DND-41 (cell line): Measurements from ENCODE around the gene DUOX2.
"Not testable (repeated sequence)": the region's sequence is repeated elsewhere in the genome, so short reads cannot be mapped to it uniquely, and the experiment has no call there.

Source experiments
- ATAC-seq: fragments of 200-7000 bp; cut with Tn5 transposase; 3 replicates; pipeline ENCODE4 v1.9.1; 2021; ENCODE audit warnings: low read depth; ENCODE audit not compliant: insufficient read depth
- DNase-seq: peaks from one replicate; pipeline ENCODE4 v3.0.0-alpha.2; 2020
- H2AFZ ChIP-seq: 2 replicates; pipeline ENCODE4 v1.6.0; 2012; ENCODE audit warnings: low read depth, low read length
- H3K27ac ChIP-seq: 2 replicates; pipeline ENCODE4 v1.5.1; 2012; ENCODE audit warnings: low read length, inconsistent platforms
- H3K27me3 ChIP-seq: fragments of 200-600 bp; sonication (generic); 2 replicates; pipeline ENCODE4 v1.6.0; 2012; ENCODE audit warnings: low read length, mild to moderate bottlenecking, inconsistent platforms; ENCODE audit not compliant: insufficient read depth, poor library complexity
- H3K36me3 ChIP-seq: 2 replicates; pipeline ENCODE4 v1.5.1; 2012; ENCODE audit warnings: low read length, inconsistent platforms; ENCODE audit not compliant: insufficient read depth
- H3K4me1 ChIP-seq: 2 replicates; pipeline ENCODE4 v1.5.1; 2012; ENCODE audit warnings: mild to moderate bottlenecking, low read length; ENCODE audit not compliant: insufficient read depth
- H3K4me2 ChIP-seq: 2 replicates; pipeline ENCODE4 v1.6.0; 2012; ENCODE audit warnings: mild to moderate bottlenecking, moderate library complexity, low read length, inconsistent platforms; ENCODE audit not compliant: insufficient read depth
- H3K4me3 ChIP-seq, 2 experiments: fragments of 200-600 bp in 1 of 2; shearing (Covaris generic) in 1 of 2; 2 replicates each; pipeline ENCODE4 v1.5.1; 2012 to 2016; ENCODE audit warnings: inconsistent platforms in 2 of 2, low read length in 2 of 2, mild to moderate bottlenecking in 2 of 2, low read depth in 1 of 2, moderate library complexity in 1 of 2
- H3K79me2 ChIP-seq: 2 replicates; pipeline ENCODE4 v1.6.0; 2012; ENCODE audit warnings: low read length, inconsistent platforms; ENCODE audit not compliant: insufficient read depth
- H3K9ac ChIP-seq: 2 replicates; pipeline ENCODE4 v1.6.0; 2012; ENCODE audit warnings: low read depth, mild to moderate bottlenecking, inconsistent platforms, low read length, moderate library complexity
- H3K9me3 ChIP-seq: 2 replicates; pipeline ENCODE4 v1.5.1; 2012; ENCODE audit warnings: low read length, moderate library complexity, mild to moderate bottlenecking, inconsistent platforms; ENCODE audit not compliant: insufficient read depth, severe bottlenecking
- H4K20me1 ChIP-seq: 2 replicates; pipeline ENCODE4 v1.6.0; 2012; ENCODE audit warnings: low read length; ENCODE audit not compliant: insufficient read depth
- EZH2 ChIP-seq: IDR thresholded peaks from 3 replicates; pipeline ENCODE4 v1.6.1; 2012; ENCODE audit warnings: borderline replicate concordance, low read depth, mild to moderate bottlenecking, moderate library complexity, low read length, inconsistent platforms; ENCODE audit not compliant: severe bottlenecking
- TF ChIP-seq, protein P1 (sequence below): IDR thresholded peaks from 2 replicates; pipeline ENCODE4 v1.5.1; 2012; ENCODE audit warnings: borderline replicate concordance, low read length, moderate library complexity, mild to moderate bottlenecking; ENCODE audit not compliant: poor library complexity, severe bottlenecking; ENCODE audit errors: extremely low read depth

The DUOX2 gene

DNA sequence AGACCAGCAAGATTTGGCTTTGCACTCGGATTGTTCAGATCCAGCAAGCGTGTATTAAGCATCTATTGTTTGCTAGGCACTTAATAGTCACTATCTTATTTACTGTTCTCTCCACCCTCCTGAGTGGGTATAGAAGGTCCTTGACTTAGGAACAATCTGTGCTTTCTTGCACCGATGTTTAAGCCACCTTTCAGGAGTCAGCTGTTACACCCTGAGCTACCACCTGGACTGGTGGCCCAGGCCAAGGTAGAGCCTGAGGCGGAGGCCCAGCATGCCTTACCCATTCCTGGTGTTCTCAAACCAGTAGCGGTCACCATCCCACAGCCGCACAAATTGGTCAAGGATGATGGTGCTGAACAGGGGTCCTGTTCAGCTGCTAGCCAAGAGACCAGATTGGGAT, 25.8 kb upstream of the DUOX2 start:
- Histone ChIP-seq H3K27me3 (no peaks in the 10 kb centered on the region), H3K9ac (no peak overlapping the region), H2AFZ (no peak overlapping the region), H4K20me1 (no peaks in the 10 kb centered on the region), H3K36me3 (no peaks in the 10 kb centered on the region), H3K4me1 (no peaks in the 10 kb centered on the region), H3K4me2 (no peak overlapping the region), H3K4me3 (no peak overlapping the region), H3K27ac (no peak overlapping the region), H3K9me3 (no peaks in the 10 kb centered on the region), H3K79me2 (no peaks in the 10 kb centered on the region)
- DNase-seq (no peak), ATAC-seq (no peak)
- TF ChIP-seq, protein P1, sequence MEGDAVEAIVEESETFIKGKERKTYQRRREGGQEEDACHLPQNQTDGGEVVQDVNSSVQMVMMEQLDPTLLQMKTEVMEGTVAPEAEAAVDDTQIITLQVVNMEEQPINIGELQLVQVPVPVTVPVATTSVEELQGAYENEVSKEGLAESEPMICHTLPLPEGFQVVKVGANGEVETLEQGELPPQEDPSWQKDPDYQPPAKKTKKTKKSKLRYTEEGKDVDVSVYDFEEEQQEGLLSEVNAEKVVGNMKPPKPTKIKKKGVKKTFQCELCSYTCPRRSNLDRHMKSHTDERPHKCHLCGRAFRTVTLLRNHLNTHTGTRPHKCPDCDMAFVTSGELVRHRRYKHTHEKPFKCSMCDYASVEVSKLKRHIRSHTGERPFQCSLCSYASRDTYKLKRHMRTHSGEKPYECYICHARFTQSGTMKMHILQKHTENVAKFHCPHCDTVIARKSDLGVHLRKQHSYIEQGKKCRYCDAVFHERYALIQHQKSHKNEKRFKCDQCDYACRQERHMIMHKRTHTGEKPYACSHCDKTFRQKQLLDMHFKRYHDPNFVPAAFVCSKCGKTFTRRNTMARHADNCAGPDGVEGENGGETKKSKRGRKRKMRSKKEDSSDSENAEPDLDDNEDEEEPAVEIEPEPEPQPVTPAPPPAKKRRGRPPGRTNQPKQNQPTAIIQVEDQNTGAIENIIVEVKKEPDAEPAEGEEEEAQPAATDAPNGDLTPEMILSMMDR, result no peak
- TF ChIP-seq EZH2, result no peak

- no peaks in the 10 kb centered on the region for H3K79me2 ChIP-seq
- DNase-seq (no peak), ATAC-seq (no peak)
- H2AFZ ChIP-seq, result no peak overlapping the region
- H3K9me3 ChIP-seq, result no peaks in the 10 kb centered on the region
- H3K4me1 ChIP-seq, result no peaks in the 10 kb centered on the region
- H3K27me3 ChIP-seq, result no peaks in the 10 kb centered on the region
- H3K36me3 ChIP-seq, result no peaks in the 10 kb centered on the region
- no peak overlapping the region for H3K27ac ChIP-seq
- H4K20me1 ChIP-seq, result no peaks in the 10 kb centered on the region
- H3K9ac ChIP-seq, result no peak overlapping the region
- no peak overlapping the region for H3K4me2 ChIP-seq
- H3K4me3 ChIP-seq, result no peak overlapping the region
- no peak for TF ChIP-seq EZH2
These were observed 25.1 kb upstream of the DUOX2 start for GRCh38 chr15:45138814-45139765.

- Histone ChIP-seq H3K9me3 (no peaks in the 10 kb centered on the region), H3K4me1 (no peaks in the 10 kb centered on the region), H4K20me1 (no peaks in the 10 kb centered on the region), H3K27ac (no peak overlapping the region), H2AFZ (no peak overlapping the region), H3K4me2 (no peak overlapping the region), H3K79me2 (no peaks in the 10 kb centered on the region), H3K36me3 (no peaks in the 10 kb centered on the region), H3K9ac (no peak overlapping the region), H3K27me3 (no peaks in the 10 kb centered on the region), H3K4me3 (no peak overlapping the region)
- DNase-seq (no peak), ATAC-seq (no peak)
- TF ChIP-seq EZH2, result no peak
- TF ChIP-seq, protein P1, result no peak
These were observed 23.7 kb upstream of the DUOX2 start for GRCh38 chr15:45137703-45138102.

GRCh38 chr15:45136378-45136764, 22.4 kb upstream of the DUOX2 start:
- no peaks in the 10 kb centered on the region for H4K20me1 ChIP-seq
- H2AFZ ChIP-seq, result no peak overlapping the region
- no peak overlapping the region for H3K4me2 ChIP-seq
- no peaks in the 10 kb centered on the region for H3K79me2 ChIP-seq
- H3K27ac ChIP-seq, result no peak overlapping the region
- no peaks in the 10 kb centered on the region for H3K9me3 ChIP-seq
- DNase-seq (no peak), ATAC-seq (no peak)
- TF ChIP-seq, protein P1, result no peak
- TF ChIP-seq EZH2, result no peak
- no peak overlapping the region for H3K4me3 ChIP-seq
- no peaks in the 10 kb centered on the region for H3K4me1 ChIP-seq
- no peaks in the 10 kb centered on the region for H3K36me3 ChIP-seq
- H3K27me3 ChIP-seq, result no peaks in the 10 kb centered on the region
- H3K9ac ChIP-seq, result no peak overlapping the region

DNA sequence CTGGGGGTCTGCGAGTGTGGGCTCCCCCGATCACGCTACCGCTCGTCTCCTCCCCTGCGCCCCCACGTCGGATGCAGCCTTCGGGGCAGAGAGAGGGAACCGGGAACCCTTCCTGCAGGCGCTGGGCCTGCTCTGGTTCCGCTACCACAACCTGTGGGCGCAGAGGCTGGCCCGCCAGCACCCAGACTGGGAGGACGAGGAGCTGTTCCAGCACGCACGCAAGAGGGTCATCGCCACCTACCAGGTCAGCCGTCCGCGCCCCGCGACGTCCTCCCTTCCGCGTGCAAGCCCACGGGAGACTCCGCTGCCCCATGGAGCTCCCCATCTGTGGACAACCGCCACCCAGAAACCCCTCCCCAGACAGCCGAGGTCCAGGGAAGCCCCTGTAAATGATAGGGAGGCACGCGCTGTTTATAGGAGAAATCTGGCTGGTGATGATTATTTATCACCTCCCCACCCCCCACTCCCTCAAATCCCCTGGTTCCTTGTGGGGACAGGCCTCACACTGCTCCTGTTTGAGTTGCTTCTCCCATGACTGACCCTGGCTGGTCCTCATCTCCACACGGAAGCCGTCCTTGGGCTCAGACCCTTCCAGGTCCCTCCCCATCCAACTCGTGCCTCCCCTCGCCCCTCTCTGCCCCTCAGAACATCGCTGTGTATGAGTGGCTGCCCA, 21.9 kb upstream of the DUOX2 start:
- ATAC-seq, H3K27ac ChIP-seq, H3K27me3 ChIP-seq, H4K20me1 ChIP-seq, H3K79me2 ChIP-seq, H3K4me1 ChIP-seq, H3K4me3 ChIP-seq, H3K4me2 ChIP-seq, H2AFZ ChIP-seq, DNase-seq, H3K36me3 ChIP-seq, H3K9ac ChIP-seq, H3K9me3 ChIP-seq: not testable (repeated sequence)
